Stimulated activated CD4-positive, alpha-beta T cell treated with anti-CD3 and anti-CD28 coated beads, Interleukin-1b, Interleukin-23, amount 100 ng/mL, for 24 hours (primary cell): ENCODE data around the gene ZBTB26.
"Not testable (repeated sequence)": the region's sequence is repeated elsewhere in the genome, so short reads cannot be mapped to it uniquely, and the experiment has no call there.

ENCODE experiments used
- DNase-seq, 4 experiments: peaks; one replicate each; pipeline ENCODE4 v3.0.0-alpha.2; 2020; ENCODE audit warnings: low read depth in 4 of 4, low spot score in 1 of 4

Gene ZBTB26

GRCh38 chr9:122929796-122930354 is 1.4 kb downstream of the ZBTB26 start:
- no peak for DNase-seq

GRCh38 chr9:122923947-122924346 is 7.4 kb downstream of the ZBTB26 start:
- no peak for DNase-seq

- no peak for DNase-seq
These were observed 8.6 kb downstream of the ZBTB26 start for GRCh38 chr9:122922713-122923112.

- DNase-seq, result no peak
These were observed 13.0 kb downstream of the ZBTB26 start for GRCh38 chr9:122918310-122918709.

GRCh38 chr9:122912964-122913673 is 18.2 kb downstream of the ZBTB26 start, which contains the start of gene ZBTB6:
TSS of gene ZBTB6 (minus strand) at chr9:122913323. CDS start at chr9:122912072, 1,251 bp downstream.
- peak; percentile 36 to 65 (median 48) for DNase-seq

GRCh38 chr9:122912671-122912963 is 18.7 kb downstream of the ZBTB26 start:
- DNase-seq, result no peak

GRCh38 chr9:122906122-122906521 is 25.2 kb downstream of the ZBTB26 start:
- DNase-seq, result not testable (repeated sequence)

GRCh38 chr9:122904823-122905710 is 26.2 kb downstream of the ZBTB26 start, which contains the start of gene RC3H2:
TSS of gene RC3H2 (minus strand) at chr9:122905359. CDS start at chr9:122897509, 7,850 bp downstream.
- peak; percentile 87 to 94 (median 94) for DNase-seq

- DNase-seq, result no peak
These were observed 26.9 kb downstream of the ZBTB26 start for GRCh38 chr9:122904466-122904822.

GRCh38 chr9:122900791-122901190 is 30.5 kb downstream of the ZBTB26 start:
- DNase-seq, result no peak

GRCh38 chr9:122897969-122898368 is 33.3 kb downstream of the ZBTB26 start:
- DNase-seq, result no peak

GRCh38 chr9:122888480-122888879 is 42.8 kb downstream of the ZBTB26 start:
- no peak for DNase-seq

- DNase-seq, result no peak
These were observed 48.2 kb downstream of the ZBTB26 start for GRCh38 chr9:122883125-122883524.

GRCh38 chr9:122879443-122879842 is 51.9 kb downstream of the ZBTB26 start:
- no peak for DNase-seq

GRCh38 chr9:122875523-122875922 is 55.8 kb downstream of the ZBTB26 start:
- no peak for DNase-seq

- DNase-seq, result not testable (repeated sequence)
These were observed 64.0 kb downstream of the ZBTB26 start for GRCh38 chr9:122867276-122867675.

- DNase-seq, result no peak
These were observed 65.2 kb downstream of the ZBTB26 start for GRCh38 chr9:122866079-122866478.
